SK-N-SH (cell line): ENCODE measurements around the gene KPNB1.

Experiments
- CTCF ChIP-seq: fragments of 200-600 bp; sonication (generic); IDR thresholded peaks from 2 replicates; pipeline ENCODE4 v1.6.1; 2017; ENCODE audit warnings: antibody characterized with exemption, mild to moderate bottlenecking, moderate library complexity
- FOXM1 ChIP-seq: IDR thresholded peaks from 2 replicates; pipeline ENCODE4 v1.4.0; 2012; ENCODE audit warnings: low read depth, mild to moderate bottlenecking
- POLR2AphosphoS5 ChIP-seq: IDR thresholded peaks from 2 replicates; pipeline ENCODE4 v1.6.1; 2012; ENCODE audit warnings: low read depth, low read length
- RAD21 ChIP-seq: IDR thresholded peaks from 2 replicates; pipeline ENCODE4 v1.6.1; 2012; ENCODE audit warnings: mild to moderate bottlenecking, low read length
- RCOR1 ChIP-seq: fragments of 150-350 bp; IDR thresholded peaks from 2 replicates; pipeline ENCODE4 v1.6.1; 2017; ENCODE audit warnings: antibody characterized with exemption, low read length
- RFX5 ChIP-seq: IDR thresholded peaks from 2 replicates; pipeline ENCODE4 v1.6.1; 2012; ENCODE audit warnings: mild to moderate bottlenecking, improper control_type of control experiment, low read length
- TAF1 ChIP-seq: IDR thresholded peaks from 2 replicates; pipeline ENCODE4 v1.6.1; 2012; ENCODE audit warnings: low read depth, mild to moderate bottlenecking, low read length, moderate library complexity, borderline replicate concordance
- YY1 ChIP-seq: IDR thresholded peaks from 2 replicates; pipeline ENCODE4 v1.4.0; 2012; ENCODE audit warnings: low read depth, mild to moderate bottlenecking

DNA sequence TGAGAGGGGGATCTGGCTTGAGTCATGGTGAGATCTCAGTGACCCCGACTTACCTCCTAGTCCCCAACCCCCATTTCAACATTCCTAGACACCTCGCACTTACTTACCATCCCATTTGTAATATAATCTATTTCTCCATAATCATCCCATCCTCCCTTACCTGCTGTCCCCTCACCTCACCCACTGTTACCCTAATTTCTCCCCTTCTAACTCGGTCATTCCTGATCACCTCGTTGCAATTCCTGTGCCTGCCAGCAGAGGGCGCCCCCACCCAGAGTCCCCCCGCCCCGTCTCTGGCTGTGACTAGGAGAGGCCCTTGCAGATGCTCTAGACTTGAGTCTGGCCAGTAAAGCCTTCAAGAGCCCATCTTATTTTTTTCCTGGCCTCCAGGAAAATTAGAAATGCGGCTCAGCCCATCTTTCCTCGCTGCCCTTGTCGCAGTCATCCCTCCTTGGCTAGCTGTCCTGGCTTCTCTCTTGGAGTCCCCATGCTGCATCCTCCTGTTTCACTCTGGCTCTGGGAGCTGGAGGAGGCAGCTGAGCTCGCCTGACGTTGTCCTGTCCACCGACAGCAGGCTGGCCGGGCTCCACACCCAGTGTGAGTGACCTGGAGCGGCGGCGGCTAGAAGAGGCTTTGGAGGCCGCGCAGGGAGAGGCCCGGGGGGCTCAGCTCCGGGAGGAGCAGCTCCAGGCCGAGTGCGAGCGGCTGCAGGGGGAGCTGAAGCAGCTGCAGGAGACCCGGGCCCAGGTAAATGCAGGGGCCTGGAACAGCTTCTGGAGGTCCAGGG lies 49.2 kb downstream of the KPNB1 start:
- TF ChIP-seq YY1 (no peak), CTCF (peak; percentile 100), RAD21 (peak; percentile 78), RCOR1 (no peak), RFX5 (no peak), POLR2AphosphoS5 (no peak), FOXM1 (no peak), TAF1 (no peak)
